Measurements from ENCODE around the gene USP12. TPM values are rescaled to one million over a fixed set of nuclear protein-coding genes. Genes with fewer than 3 reads are reported as not detected.

The USP12 gene
- total RNA-seq, 1 donor from 2014 or later, result 19.7 TPM

DNA sequence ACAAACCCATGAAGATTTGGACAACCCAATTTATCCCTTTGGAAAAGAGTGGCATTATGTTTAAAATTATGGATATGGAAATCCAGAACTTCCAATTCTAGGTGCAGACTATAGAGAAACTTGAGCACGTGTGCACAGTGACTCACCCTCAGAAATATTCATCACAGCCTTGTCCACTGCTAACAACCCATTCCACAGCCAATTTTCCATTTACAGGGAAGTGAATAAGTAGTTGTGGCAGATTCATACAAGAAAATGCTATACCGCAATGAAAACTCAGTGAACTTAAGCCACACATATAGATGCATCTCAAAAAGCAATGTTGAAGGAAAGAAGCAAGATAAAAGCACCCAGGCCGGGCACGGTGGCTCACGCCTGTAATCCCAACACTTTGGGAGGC lies 133.3 kb downstream of the USP12 start:
- no peaks in the 10 kb centered on the region for H3K36me3 Mint-ChIP-seq
- peaks cover 7% of the 10 kb centered on the region for H3K27me3 Mint-ChIP-seq (ENCODE audit: insufficient read depth, low read depth)
- no peak overlapping the region for H3K4me2 ChIP-seq
- H3K79me2 ChIP-seq (ENCODE audit: low read depth), result no peaks in the 10 kb centered on the region
- H3K4me1 Mint-ChIP-seq, result peaks cover 33% of the 10 kb centered on the region
- no peak overlapping the region for H3K4me3 Mint-ChIP-seq
- no peak overlapping the region for H3K27ac ChIP-seq
- peaks cover 29% of the 10 kb centered on the region for H3K27me3 ChIP-seq
- H3K36me3 ChIP-seq, result no peaks in the 10 kb centered on the region
- H2AFZ ChIP-seq (replicated peaks), result no peak overlapping the region
- H3K4me1 ChIP-seq, result peaks cover 7% of the 10 kb centered on the region
- TF ChIP-seq, protein P1, sequence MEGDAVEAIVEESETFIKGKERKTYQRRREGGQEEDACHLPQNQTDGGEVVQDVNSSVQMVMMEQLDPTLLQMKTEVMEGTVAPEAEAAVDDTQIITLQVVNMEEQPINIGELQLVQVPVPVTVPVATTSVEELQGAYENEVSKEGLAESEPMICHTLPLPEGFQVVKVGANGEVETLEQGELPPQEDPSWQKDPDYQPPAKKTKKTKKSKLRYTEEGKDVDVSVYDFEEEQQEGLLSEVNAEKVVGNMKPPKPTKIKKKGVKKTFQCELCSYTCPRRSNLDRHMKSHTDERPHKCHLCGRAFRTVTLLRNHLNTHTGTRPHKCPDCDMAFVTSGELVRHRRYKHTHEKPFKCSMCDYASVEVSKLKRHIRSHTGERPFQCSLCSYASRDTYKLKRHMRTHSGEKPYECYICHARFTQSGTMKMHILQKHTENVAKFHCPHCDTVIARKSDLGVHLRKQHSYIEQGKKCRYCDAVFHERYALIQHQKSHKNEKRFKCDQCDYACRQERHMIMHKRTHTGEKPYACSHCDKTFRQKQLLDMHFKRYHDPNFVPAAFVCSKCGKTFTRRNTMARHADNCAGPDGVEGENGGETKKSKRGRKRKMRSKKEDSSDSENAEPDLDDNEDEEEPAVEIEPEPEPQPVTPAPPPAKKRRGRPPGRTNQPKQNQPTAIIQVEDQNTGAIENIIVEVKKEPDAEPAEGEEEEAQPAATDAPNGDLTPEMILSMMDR (IDR thresholded peaks at IDR 0.05), result no peak
- TF ChIP-seq EZH2phosphoT487 (IDR thresholded peaks at IDR 0.05), result no peak
- no peak for TF ChIP-seq EZH2 (IDR thresholded peaks at IDR 0.05)
- H4K20me1 ChIP-seq (ENCODE audit: low read depth), result no peaks in the 10 kb centered on the region
- H3K9me3 ChIP-seq (ENCODE audit: low read depth), result no peaks in the 10 kb centered on the region
- no peak for DNase-seq (ENCODE audit: low spot score)
- no peak overlapping the region for H3K4me3 ChIP-seq
- no peaks in the 10 kb centered on the region for H3F3A ChIP-seq (ENCODE audit: low read depth)
- H3K9ac ChIP-seq, result no peak overlapping the region
- H3K27ac Mint-ChIP-seq, result no peak overlapping the region
- H3K9me3 Mint-ChIP-seq, result no peaks in the 10 kb centered on the region

DNA sequence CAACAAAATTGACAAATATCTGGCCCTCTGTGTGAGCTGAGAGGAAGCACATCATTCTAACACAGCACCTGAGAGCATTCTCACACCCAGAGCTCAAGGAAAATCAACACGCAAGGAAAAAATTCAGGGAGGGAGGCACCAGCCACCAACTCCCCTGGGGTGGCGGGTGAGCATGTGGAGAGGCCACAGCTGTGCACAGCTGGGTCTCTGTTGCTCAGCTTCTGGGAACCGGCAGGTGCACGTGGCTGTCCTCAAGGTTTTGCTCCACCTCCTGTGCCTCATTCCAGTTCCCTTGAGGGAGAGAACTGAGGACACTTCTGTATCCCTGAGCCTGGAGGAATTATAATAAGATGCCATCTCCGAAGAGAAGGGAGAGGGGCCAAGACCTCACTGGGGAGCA lies 134.0 kb downstream of the USP12 start:
- Mint-ChIP-seq H3K36me3 (no peaks in the 10 kb centered on the region), H3K27me3 (ENCODE audit: insufficient read depth, low read depth) (peaks cover 7% of the 10 kb centered on the region)

DNA sequence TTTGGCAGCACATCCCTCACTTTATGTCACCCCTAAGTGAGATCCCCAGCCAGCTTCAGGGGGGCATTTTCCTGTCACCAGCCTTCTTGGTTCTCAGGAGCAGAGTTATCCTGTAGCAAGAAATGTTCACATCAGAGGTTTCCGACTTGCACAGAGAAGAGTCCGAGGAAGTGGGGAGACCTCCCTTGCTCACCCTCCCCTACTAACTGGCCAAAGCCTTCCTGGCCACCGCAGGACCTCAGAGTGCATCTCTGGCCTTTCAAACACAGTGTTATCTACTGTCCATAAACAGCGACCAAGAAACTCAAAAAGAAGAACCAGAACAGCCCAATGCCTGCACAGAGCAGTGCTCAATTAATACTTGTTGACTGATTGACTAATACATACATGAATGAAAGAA lies 134.4 kb downstream of the USP12 start:
- peaks cover 7% of the 10 kb centered on the region for H3K4me1 ChIP-seq
- TF ChIP-seq, protein P1 (IDR thresholded peaks at IDR 0.05), result no peak
- TF ChIP-seq EZH2phosphoT487 (IDR thresholded peaks at IDR 0.05) (no peak), EZH2 (IDR thresholded peaks at IDR 0.05) (no peak)
- H3K9ac ChIP-seq, result no peak overlapping the region
- no peaks in the 10 kb centered on the region for H3K79me2 ChIP-seq (ENCODE audit: low read depth)
- DNase-seq (ENCODE audit: low spot score), result no peak
- Mint-ChIP-seq H3K36me3 (no peaks in the 10 kb centered on the region), H3K4me3 (no peak overlapping the region), H3K9me3 (no peaks in the 10 kb centered on the region), H3K4me1 (peaks cover 27% of the 10 kb centered on the region), H3K27ac (peak overlapping the region; percentile 62), H3K27me3 (ENCODE audit: insufficient read depth, low read depth) (peaks cover 7% of the 10 kb centered on the region)
- no peak overlapping the region for H3K4me3 ChIP-seq
- H3F3A ChIP-seq (ENCODE audit: low read depth), result no peaks in the 10 kb centered on the region
- H3K27ac ChIP-seq, result no peak overlapping the region
- H3K27me3 ChIP-seq, result peaks cover 29% of the 10 kb centered on the region
- no peak overlapping the region for H2AFZ ChIP-seq (replicated peaks)
- no peak overlapping the region for H3K4me2 ChIP-seq
- no peaks in the 10 kb centered on the region for H3K9me3 ChIP-seq (ENCODE audit: low read depth)
- no peaks in the 10 kb centered on the region for H3K36me3 ChIP-seq
- no peaks in the 10 kb centered on the region for H4K20me1 ChIP-seq (ENCODE audit: low read depth)

More for the DNA sequence above, 134.0 kb downstream of the USP12 start:
- peaks cover 29% of the 10 kb centered on the region for H3K27me3 ChIP-seq
- Mint-ChIP-seq H3K4me3 (no peak overlapping the region), H3K9me3 (no peaks in the 10 kb centered on the region), H3K27ac (no peak overlapping the region), H3K4me1 (peaks cover 27% of the 10 kb centered on the region)
- H3K4me1 ChIP-seq, result peaks cover 7% of the 10 kb centered on the region
- TF ChIP-seq, protein P1 (IDR thresholded peaks at IDR 0.05), result no peak
- TF ChIP-seq EZH2 (IDR thresholded peaks at IDR 0.05) (no peak), EZH2phosphoT487 (IDR thresholded peaks at IDR 0.05) (no peak)
- no peak overlapping the region for H3K9ac ChIP-seq
- no peak overlapping the region for H3K4me2 ChIP-seq
- no peaks in the 10 kb centered on the region for H3F3A ChIP-seq (ENCODE audit: low read depth)
- no peak for DNase-seq (ENCODE audit: low spot score)
- H3K36me3 ChIP-seq, result no peaks in the 10 kb centered on the region
- no peak overlapping the region for H2AFZ ChIP-seq (replicated peaks)
- H3K4me3 ChIP-seq, result no peak overlapping the region
- H3K9me3 ChIP-seq (ENCODE audit: low read depth), result no peaks in the 10 kb centered on the region
- no peak overlapping the region for H3K27ac ChIP-seq
- no peaks in the 10 kb centered on the region for H3K79me2 ChIP-seq (ENCODE audit: low read depth)
- no peaks in the 10 kb centered on the region for H4K20me1 ChIP-seq (ENCODE audit: low read depth)
